ENCODE results near the gene ZNF511.

GRCh38 chr10:133343558-133343957 lies 34.8 kb downstream of the ZNF511 start:
- TF ChIP-seq TCF7 (CRISPR knock-in tag; IDR thresholded peaks at IDR 0.05; ENCODE audit: low read depth), result no peak
- TF ChIP-seq CTCF (IDR thresholded peaks at IDR 0.05), result no peak
- TF ChIP-seq ZNF232 (CRISPR knock-in tag; IDR thresholded peaks at IDR 0.05), result no peak
- no peak for TF ChIP-seq GTF2I (CRISPR knock-in tag; conservative IDR thresholded peaks at IDR 0.05)
- no peak for TF ChIP-seq PREB (CRISPR knock-in tag; IDR thresholded peaks at IDR 0.05; ENCODE audit: borderline replicate concordance)
- TF ChIP-seq ATF2 (CRISPR knock-in tag; IDR thresholded peaks at IDR 0.05; ENCODE audit: borderline replicate concordance, low read depth), result no peak
- no peak for TF ChIP-seq ATF3 (CRISPR knock-in tag; conservative IDR thresholded peaks at IDR 0.05)
- no peak for TF ChIP-seq TEAD4 (CRISPR knock-in tag; IDR thresholded peaks at IDR 0.05)
- TF ChIP-seq E2F4 (CRISPR knock-in tag; IDR thresholded peaks at IDR 0.05; ENCODE audit: borderline replicate concordance, low read depth), result no peak
